Right lobe of liver (tissue), 4 donors: ENCODE results near the gene MAML3.

Experiments used
- POLR2A ChIP-seq: fragments of 450-650 bp; IDR thresholded peaks from one replicate; pipeline ENCODE4 v1.6.1; 2017; ENCODE audit warnings: antibody characterized with exemption, mild to moderate bottlenecking
- TF ChIP-seq, protein P1 (sequence below), 4 donors: fragments of 200-600 bp in 3 of 4; fragments of 450-650 bp in 1 of 4; IDR thresholded peaks; one replicate each; pipeline versions ENCODE4 v1.5.1 to v1.8.0; 2016 to 2022; ENCODE audit warnings: antibody characterized with exemption in 4 of 4, mild to moderate bottlenecking in 2 of 4
- donor health status: DM: no; HTN: no; CAD: no.
- donor health status: DM: no; HTN: no; CAD: no.
- donor health status: DM: no; HTN: yes; CAD: no.

DNA sequence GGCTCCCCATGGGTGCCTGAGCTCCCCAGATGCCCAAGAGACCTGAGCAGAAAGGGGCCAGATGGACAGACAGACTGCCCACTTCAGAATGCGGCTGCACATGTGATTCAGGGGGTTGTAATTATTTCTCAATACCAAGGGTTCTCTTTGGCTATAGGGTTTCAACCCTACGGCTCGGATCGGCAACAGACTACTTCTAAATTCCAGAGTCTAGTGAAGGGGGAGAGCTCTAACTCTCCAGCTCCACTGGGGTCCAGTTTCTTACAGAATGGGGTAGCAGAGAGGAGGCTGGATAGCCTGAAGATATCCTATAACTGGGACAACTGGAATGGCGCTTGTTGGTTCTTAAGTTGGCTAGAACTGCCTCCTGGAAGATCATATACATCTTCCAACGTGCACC is 352.1 kb downstream of the MAML3 start:
- TF ChIP-seq, protein P1, sequence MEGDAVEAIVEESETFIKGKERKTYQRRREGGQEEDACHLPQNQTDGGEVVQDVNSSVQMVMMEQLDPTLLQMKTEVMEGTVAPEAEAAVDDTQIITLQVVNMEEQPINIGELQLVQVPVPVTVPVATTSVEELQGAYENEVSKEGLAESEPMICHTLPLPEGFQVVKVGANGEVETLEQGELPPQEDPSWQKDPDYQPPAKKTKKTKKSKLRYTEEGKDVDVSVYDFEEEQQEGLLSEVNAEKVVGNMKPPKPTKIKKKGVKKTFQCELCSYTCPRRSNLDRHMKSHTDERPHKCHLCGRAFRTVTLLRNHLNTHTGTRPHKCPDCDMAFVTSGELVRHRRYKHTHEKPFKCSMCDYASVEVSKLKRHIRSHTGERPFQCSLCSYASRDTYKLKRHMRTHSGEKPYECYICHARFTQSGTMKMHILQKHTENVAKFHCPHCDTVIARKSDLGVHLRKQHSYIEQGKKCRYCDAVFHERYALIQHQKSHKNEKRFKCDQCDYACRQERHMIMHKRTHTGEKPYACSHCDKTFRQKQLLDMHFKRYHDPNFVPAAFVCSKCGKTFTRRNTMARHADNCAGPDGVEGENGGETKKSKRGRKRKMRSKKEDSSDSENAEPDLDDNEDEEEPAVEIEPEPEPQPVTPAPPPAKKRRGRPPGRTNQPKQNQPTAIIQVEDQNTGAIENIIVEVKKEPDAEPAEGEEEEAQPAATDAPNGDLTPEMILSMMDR (IDR thresholded peaks at IDR 0.05): no peak
- TF ChIP-seq POLR2A: no peak
